Transverse colon (tissue), 4 donors: ENCODE data around the gene SPEF2. TPM values are rescaled to one million over a fixed set of nuclear protein-coding genes. Genes with fewer than 3 reads are reported as not detected.

Experiments
- DNase-seq: peaks from one replicate; pipeline ENCODE4 v3.0.0-alpha.2; 2019
- H3K27ac ChIP-seq, 4 donors: fragments of 200-600 bp; sonication (generic); 2 replicates each; pipeline ENCODE4 v1.5.1; 2016 to 2018; ENCODE audit warnings: inconsistent platforms in 4 of 4
- H3K27me3 ChIP-seq: fragments of 200-600 bp; sonication (generic); 2 replicates; pipeline ENCODE4 v1.5.1; 2017; ENCODE audit warnings: inconsistent platforms
- H3K36me3 ChIP-seq, 4 donors: fragments of 200-600 bp; sonication (generic); 2 replicates each; pipeline ENCODE4 v1.5.1; 2017 to 2019; ENCODE audit warnings: inconsistent platforms in 4 of 4
- H3K4me1 ChIP-seq, 4 donors: fragments of 200-600 bp; sonication (generic); 2 replicates each; pipeline ENCODE4 v1.5.1; 2017 to 2020; ENCODE audit warnings: inconsistent platforms in 4 of 4
- H3K4me3 ChIP-seq, 4 donors: fragments of 200-600 bp; sonication (generic); 1 replicate in 1 of 4; 2 replicates in 3 of 4; pipeline versions ENCODE4 v1.5.1 to v1.6.1; 2017 to 2019; ENCODE audit warnings: inconsistent platforms in 4 of 4
- H3K9me3 ChIP-seq, 2 donors: fragments of 200-600 bp; sonication (generic); 2 replicates each; pipeline ENCODE4 v1.5.1; 2017 to 2019; ENCODE audit warnings: inconsistent platforms in 2 of 2
- EP300 ChIP-seq: sonication (generic); formaldehyde crosslinking; IDR thresholded peaks from one replicate; pipeline ENCODE4 v1.6.1; 2017; ENCODE audit warnings: antibody characterized with exemption, low read depth
- POLR2A ChIP-seq: fragments of 450-650 bp; IDR thresholded peaks from one replicate; pipeline ENCODE4 v1.6.1; 2016; ENCODE audit warnings: antibody characterized with exemption, mild to moderate bottlenecking, moderate library complexity
- POLR2AphosphoS5 ChIP-seq, 3 donors: sonication (generic); formaldehyde crosslinking; IDR thresholded peaks; one replicate each; pipeline ENCODE4 v1.6.1; 2016; ENCODE audit warnings: antibody characterized with exemption in 3 of 3
- WGBS, 2 donors: methylation state at CpG; one replicate each; pipeline ENCODE4 v1.1.5; 2018; ENCODE audit warnings: low coverage in 1 of 2; 5-methylcytosine and 5-hydroxymethylcytosine counted together
- in situ Hi-C, 4 donors: fragments of 200-750 bp; cut with MboI; loops; one replicate each; pipeline versions ENCODE4 v1.15.0 to v1.15.1; 2017; ENCODE audit warnings: low sequenced_read_pairs in 3 of 4, low pct_ligation_motif_present in 1 of 4, low pct_unique_long_range_greater_than_20kb in 1 of 4
- intact Hi-C: fragments of 100-400 bp; cut with DNase I; formaldehyde crosslinking; loops from one replicate; pipeline ENCODE4 v1.15.1; 2023; ENCODE audit warnings: low total_unique reads
- total RNA-seq, 4 donors: library from RNA; depleted of rRNA; stranded (reverse); fragments of >200 nt; gene quantifications; one replicate each; pipeline ENCODE4 v1.1.0, GENCODE V29; 2016
- TF ChIP-seq, protein P1 (sequence below), 5 experiments: fragments of 200-600 bp in 3 of 5; fragments of 450-650 bp in 2 of 5; sonication (generic) in 3 of 5; IDR thresholded peaks; 1 replicate in 2 of 5; 2 replicates in 3 of 5; pipeline ENCODE4 v1.5.1; 2016 to 2017; ENCODE audit warnings: antibody characterized with exemption in 5 of 5, inconsistent platforms in 3 of 5, mild to moderate bottlenecking in 2 of 5, moderate library complexity in 1 of 5

SPEF2 gene
- total RNA-seq, 4 donors from 2014 or later: 2.4 to 9.4 (median 5.1) TPM; not detected in 1

DNA sequence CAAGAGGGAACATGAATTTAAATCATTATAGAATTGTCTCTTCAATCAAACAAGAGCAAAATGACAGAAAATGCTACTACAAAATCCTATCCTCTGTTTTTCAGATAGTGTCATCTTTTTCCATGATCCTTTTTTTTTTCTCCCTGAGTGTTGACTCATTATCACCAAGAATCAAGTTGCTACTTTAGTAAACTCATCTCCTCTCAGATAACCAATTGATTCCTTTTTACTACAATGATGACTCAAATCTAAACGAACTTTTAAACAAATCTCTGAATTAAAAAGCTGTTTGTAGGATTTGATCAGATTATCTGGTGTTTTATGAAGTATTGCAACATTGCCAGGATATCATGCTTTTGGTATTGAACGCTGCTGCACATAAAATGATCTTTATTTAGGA is 215.1 kb downstream of the SPEF2 start:
- TF ChIP-seq POLR2A (no peak), EP300 (no peak), POLR2AphosphoS5 (IDR thresholded peaks at IDR 0.05) (no peak)
- TF ChIP-seq, protein P1, sequence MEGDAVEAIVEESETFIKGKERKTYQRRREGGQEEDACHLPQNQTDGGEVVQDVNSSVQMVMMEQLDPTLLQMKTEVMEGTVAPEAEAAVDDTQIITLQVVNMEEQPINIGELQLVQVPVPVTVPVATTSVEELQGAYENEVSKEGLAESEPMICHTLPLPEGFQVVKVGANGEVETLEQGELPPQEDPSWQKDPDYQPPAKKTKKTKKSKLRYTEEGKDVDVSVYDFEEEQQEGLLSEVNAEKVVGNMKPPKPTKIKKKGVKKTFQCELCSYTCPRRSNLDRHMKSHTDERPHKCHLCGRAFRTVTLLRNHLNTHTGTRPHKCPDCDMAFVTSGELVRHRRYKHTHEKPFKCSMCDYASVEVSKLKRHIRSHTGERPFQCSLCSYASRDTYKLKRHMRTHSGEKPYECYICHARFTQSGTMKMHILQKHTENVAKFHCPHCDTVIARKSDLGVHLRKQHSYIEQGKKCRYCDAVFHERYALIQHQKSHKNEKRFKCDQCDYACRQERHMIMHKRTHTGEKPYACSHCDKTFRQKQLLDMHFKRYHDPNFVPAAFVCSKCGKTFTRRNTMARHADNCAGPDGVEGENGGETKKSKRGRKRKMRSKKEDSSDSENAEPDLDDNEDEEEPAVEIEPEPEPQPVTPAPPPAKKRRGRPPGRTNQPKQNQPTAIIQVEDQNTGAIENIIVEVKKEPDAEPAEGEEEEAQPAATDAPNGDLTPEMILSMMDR (IDR thresholded peaks at IDR 0.05): no peak
- DNase-seq: no peak
- no peaks in the 10 kb centered on the region for H3K27me3 ChIP-seq
- H3K9me3 ChIP-seq: no peaks in the 10 kb centered on the region
- in situ Hi-C loops (no loop called here), intact Hi-C loops (no loop called here)
- H3K4me3 ChIP-seq: no peak overlapping the region
- no peaks in the 10 kb centered on the region for H3K36me3 ChIP-seq
- 49 to 53% methylated on average over 2 of the region's 2 CpGs for WGBS, 2 donors
- H3K27ac ChIP-seq: no peak overlapping the region
- H3K4me1 ChIP-seq: no peaks in the 10 kb centered on the region

DNA sequence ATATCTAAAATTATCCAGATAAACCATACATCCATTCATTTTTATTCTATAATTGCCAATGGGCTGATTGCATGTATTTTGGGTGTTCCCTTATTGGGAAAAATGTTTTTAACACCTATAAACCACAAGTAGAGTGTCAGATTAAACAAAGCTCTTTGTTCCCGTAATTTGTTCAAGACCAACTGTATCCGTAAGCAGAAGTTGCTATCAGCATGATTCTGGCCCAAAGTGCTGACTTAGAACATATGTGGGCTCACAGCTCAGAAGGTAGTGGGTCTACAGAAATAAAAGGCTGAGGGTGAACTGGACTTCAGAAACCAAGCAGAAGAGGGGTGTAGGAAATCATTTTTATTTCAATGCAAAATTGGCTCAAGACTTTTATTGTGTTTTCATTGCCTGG is 215.6 kb downstream of the SPEF2 start:
- TF ChIP-seq EP300 (no peak), POLR2A (no peak), POLR2AphosphoS5 (IDR thresholded peaks at IDR 0.05) (no peak)
- TF ChIP-seq, protein P1 (IDR thresholded peaks at IDR 0.05): no peak
- Histone ChIP-seq H3K27me3 (no peaks in the 10 kb centered on the region), H3K27ac (peak overlapping the region in 1 of 4 donors; percentile 16), H3K9me3 (no peaks in the 10 kb centered on the region), H3K36me3 (no peaks in the 10 kb centered on the region), H3K4me3 (no peak overlapping the region), H3K4me1 (no peaks in the 10 kb centered on the region)
- in situ Hi-C loops: no loop called here
- intact Hi-C loops: no loop called here
- WGBS, 2 donors: 78 to 88% methylated on average over 2 of the region's 2 CpGs
- DNase-seq: no peak

DNA sequence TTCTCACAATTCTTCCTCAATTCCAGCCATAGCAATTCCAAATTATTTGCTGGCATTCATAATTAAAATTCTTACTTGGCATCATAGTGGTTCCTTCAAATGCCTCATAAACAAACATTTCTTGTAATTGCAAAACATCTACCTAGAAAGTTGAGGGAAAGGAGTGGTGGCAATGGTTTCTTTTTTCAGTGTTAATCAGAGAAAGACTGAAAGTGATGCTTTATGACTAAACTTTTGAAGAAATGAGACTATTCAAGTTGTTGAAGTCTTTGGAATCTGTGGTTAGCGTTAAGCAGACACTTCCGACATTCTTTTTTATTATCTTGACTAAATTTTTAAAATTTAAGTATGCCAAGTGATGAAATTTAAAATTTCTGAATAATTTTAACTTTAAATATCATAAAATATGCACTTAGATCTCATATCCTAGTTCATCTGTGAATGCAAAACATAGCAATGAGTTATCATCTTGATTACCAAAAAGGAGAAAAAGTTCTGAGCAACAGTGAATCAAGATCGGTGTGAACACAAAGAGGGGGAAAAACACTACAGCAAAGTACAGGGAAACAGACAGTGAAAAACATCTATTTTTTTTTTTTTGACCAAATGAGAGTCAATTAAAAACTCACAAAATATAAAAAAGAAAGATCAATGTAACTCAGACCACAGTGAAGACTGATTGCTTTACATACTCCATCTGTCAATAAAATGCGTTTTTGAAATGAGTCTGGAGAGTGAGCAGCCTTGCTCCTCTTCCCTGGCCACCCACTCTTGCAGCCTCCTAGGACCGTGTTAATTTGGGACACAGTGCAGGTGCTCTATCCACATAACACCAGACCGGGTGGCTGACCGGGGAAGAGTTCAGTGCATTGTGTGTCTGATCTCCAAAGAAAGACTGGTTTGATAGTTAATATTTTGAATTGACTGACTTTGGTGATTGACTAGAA is 218.4 kb downstream of the SPEF2 start:
- WGBS, 2 donors: 63 to 86% methylated on average over 4 to 7 of the region's 7 CpGs
- Histone ChIP-seq H3K36me3 (no peaks in the 10 kb centered on the region), H3K4me1 (no peaks in the 10 kb centered on the region), H3K27ac (no peak overlapping the region), H3K27me3 (no peaks in the 10 kb centered on the region), H3K9me3 (no peaks in the 10 kb centered on the region), H3K4me3 (no peak overlapping the region)
- in situ Hi-C loops (no loop called here), intact Hi-C loops (no loop called here)
- TF ChIP-seq, protein P1 (IDR thresholded peaks at IDR 0.05): no peak
- TF ChIP-seq POLR2A (no peak), EP300 (no peak), POLR2AphosphoS5 (IDR thresholded peaks at IDR 0.05) (no peak)
- no peak for DNase-seq

DNA sequence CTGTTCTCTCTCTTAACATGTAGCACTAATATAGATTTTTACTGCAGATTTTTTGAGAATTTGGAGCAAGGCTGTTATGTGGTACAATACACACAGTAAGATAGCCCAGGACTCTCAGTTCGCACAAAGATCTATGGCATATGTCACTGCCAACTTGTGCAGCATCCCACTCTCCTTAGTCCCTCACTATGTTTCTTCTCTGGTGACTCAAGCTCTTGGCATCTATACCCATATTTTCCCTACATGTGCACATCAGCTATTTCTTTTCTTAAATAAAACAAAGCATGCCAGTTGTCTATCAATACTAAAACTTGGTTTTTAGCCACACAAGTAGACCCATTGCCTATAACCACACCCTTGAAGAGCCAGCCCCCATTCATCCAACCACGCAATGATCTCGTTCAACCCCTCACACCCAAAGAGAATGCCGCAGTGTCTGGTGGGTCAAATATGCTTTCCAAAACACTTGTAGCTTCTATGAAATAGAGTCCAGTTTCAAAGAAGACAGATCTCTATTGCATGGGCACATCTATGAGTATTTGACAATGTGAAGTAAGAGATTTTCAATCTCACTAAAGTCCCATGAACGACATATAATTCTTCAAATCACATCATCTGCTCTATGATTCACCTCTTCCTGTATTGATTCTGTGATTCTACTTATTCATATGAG is 220.8 kb downstream of the SPEF2 start:
- Histone ChIP-seq H3K36me3 (no peaks in the 10 kb centered on the region), H3K4me3 (no peak overlapping the region), H3K9me3 (no peaks in the 10 kb centered on the region), H3K27ac (no peak overlapping the region), H3K27me3 (no peaks in the 10 kb centered on the region), H3K4me1 (no peaks in the 10 kb centered on the region)
- DNase-seq: no peak
- in situ Hi-C loops: no loop called here
- TF ChIP-seq EP300 (no peak), POLR2A (no peak), POLR2AphosphoS5 (IDR thresholded peaks at IDR 0.05) (no peak)
- TF ChIP-seq, protein P1 (IDR thresholded peaks at IDR 0.05): no peak
- WGBS, 2 donors: 78 to 85% methylated on average over 5 of the region's 5 CpGs
- intact Hi-C loops: no loop called here
